CD14-positive monocyte (primary cell): ENCODE data around the gene MYH7. TPM values are rescaled to one million over a fixed set of nuclear protein-coding genes. Genes with fewer than 3 reads are reported as not detected.

Experiments used
- DNase-seq, 3 donors: peaks; one replicate each; pipeline ENCODE4 v3.0.0-alpha.2; 2011 to 2022
- H2AFZ ChIP-seq: 2 replicates; pipeline ENCODE4 v1.6.0; 2012; ENCODE audit warnings: mild to moderate bottlenecking, low read depth, low read length, inconsistent platforms; ENCODE audit not compliant: insufficient read depth, poor library complexity, severe bottlenecking
- H3K27ac ChIP-seq, 2 donors: 1 replicate in 1 of 2; 2 replicates in 1 of 2; pipeline ENCODE4 v1.5.1; 2012 to 2013; ENCODE audit warnings: low read length in 2 of 2, control low read depth in 1 of 2, inconsistent platforms in 1 of 2, low read depth in 1 of 2, mild to moderate bottlenecking in 1 of 2
- H3K27me3 ChIP-seq, 2 donors: one replicate each; pipeline versions ENCODE4 v1.6.0 to v1.6.1; 2011 to 2013; ENCODE audit warnings: low read length in 2 of 2; ENCODE audit not compliant: control insufficient read depth in 2 of 2, insufficient read depth in 2 of 2
- H3K36me3 ChIP-seq, 2 donors: replicated peaks in 1 of 2; 1 replicate in 1 of 2; 2 replicates in 1 of 2; pipeline versions ENCODE4 v1.5.1 to v1.6.1; 2012 to 2013; ENCODE audit warnings: low read length in 2 of 2, control low read depth in 1 of 2, inconsistent platforms in 1 of 2, mild to moderate bottlenecking in 1 of 2; ENCODE audit not compliant: insufficient read depth in 2 of 2, control insufficient read depth in 1 of 2
- H3K4me1 ChIP-seq, 2 donors: 1 replicate in 1 of 2; 2 replicates in 1 of 2; pipeline versions ENCODE4 v1.5.1 to v1.6.1; 2012 to 2013; ENCODE audit warnings: low read length in 2 of 2, control low read depth in 1 of 2, inconsistent platforms in 1 of 2, mild to moderate bottlenecking in 1 of 2, moderate library complexity in 1 of 2; ENCODE audit not compliant: insufficient read depth in 2 of 2, control insufficient read depth in 1 of 2
- H3K4me2 ChIP-seq: replicated peaks from 2 replicates; pipeline ENCODE3; 2012; ENCODE audit warnings: low read length, moderate library complexity, mild to moderate bottlenecking; ENCODE audit not compliant: poor library complexity, severe bottlenecking; ENCODE audit errors: extremely low read depth
- H3K4me3 ChIP-seq, 3 experiments: fragments of 200-600 bp in 1 of 3; sonication (generic) in 1 of 3; replicated peaks in 1 of 3; 1 replicate in 2 of 3; 2 replicates in 1 of 3; pipeline ENCODE4 v1.5.1; 2011 to 2013; ENCODE audit warnings: low read length in 3 of 3, mild to moderate bottlenecking in 3 of 3, control low read depth in 2 of 3, low read depth in 2 of 3, inconsistent platforms in 1 of 3, moderate library complexity in 1 of 3
- H3K79me2 ChIP-seq: 2 replicates; pipeline ENCODE4 v1.6.0; 2012; ENCODE audit warnings: mild to moderate bottlenecking, control low read depth, inconsistent platforms, low read length, moderate library complexity; ENCODE audit not compliant: insufficient read depth
- H3K9ac ChIP-seq: 2 replicates; pipeline ENCODE4 v1.6.0; 2017; ENCODE audit warnings: low read length, mild to moderate bottlenecking; ENCODE audit not compliant: insufficient read depth, poor library complexity, severe bottlenecking
- H3K9me3 ChIP-seq, 2 donors: replicated peaks in 1 of 2; 1 replicate in 1 of 2; 2 replicates in 1 of 2; pipeline versions ENCODE4 v1.5.1 to v1.6.1; 2012 to 2013; ENCODE audit warnings: low read length in 2 of 2, control low read depth in 1 of 2; ENCODE audit not compliant: control insufficient read depth in 1 of 2, insufficient read depth in 1 of 2
- H4K20me1 ChIP-seq: 2 replicates; pipeline ENCODE4 v1.6.0; 2012; ENCODE audit warnings: mild to moderate bottlenecking, low read length, control low read depth, moderate library complexity; ENCODE audit not compliant: insufficient read depth
- H3K27ac Mint-ChIP-seq, 7 donors: one replicate each; pipeline ENCODE4 v1.8.0; 2020; ENCODE audit warnings: mild to moderate bottlenecking in 7 of 7, mixed read lengths in 7 of 7, moderate library complexity in 6 of 7, inconsistent platforms in 2 of 7
- H3K27me3 Mint-ChIP-seq, 3 donors: one replicate each; pipeline ENCODE4 v1.8.0; 2021 to 2022; ENCODE audit warnings: low read depth in 3 of 3, mild to moderate bottlenecking in 3 of 3, mixed read lengths in 3 of 3, moderate library complexity in 3 of 3, inconsistent platforms in 1 of 3
- H3K36me3 Mint-ChIP-seq, 2 donors: one replicate each; pipeline ENCODE4 v1.8.0; 2020; ENCODE audit warnings: mixed read lengths in 2 of 2, inconsistent platforms in 1 of 2, mild to moderate bottlenecking in 1 of 2
- H3K4me1 Mint-ChIP-seq: one replicate; pipeline ENCODE4 v1.8.0; 2020; ENCODE audit warnings: mild to moderate bottlenecking, mixed read lengths
- H3K4me3 Mint-ChIP-seq, 2 donors: one replicate each; pipeline ENCODE4 v1.8.0; 2020; ENCODE audit warnings: mild to moderate bottlenecking in 2 of 2, mixed read lengths in 2 of 2, moderate library complexity in 1 of 2
- H3K9me3 Mint-ChIP-seq, 7 donors: one replicate each; pipeline ENCODE4 v1.8.0; 2020 to 2022; ENCODE audit warnings: mixed read lengths in 7 of 7, mild to moderate bottlenecking in 6 of 7, moderate library complexity in 6 of 7, inconsistent platforms in 2 of 7
- WGBS: methylation state at CpG from one replicate; pipeline ENCODE4 v1.1.5; 2013; ENCODE audit warnings: missing lambda C conversion rate; ENCODE audit not compliant: insufficient coverage; 5-methylcytosine and 5-hydroxymethylcytosine counted together
- intact Hi-C, 2 donors: fragments of 100-400 bp; cut with micrococcal nuclease; formaldehyde crosslinking; loops; one replicate each; pipeline versions ENCODE4 v1.15.0 to v1.15.1; 2023
- polyA plus RNA-seq, 3 donors: library from polyadenylated mRNA; depleted of rRNA in 1 of 3; unstranded in 2 of 3; stranded (reverse) in 1 of 3; fragments of 300-500 nt in 2 of 3; fragments of >200 nt in 1 of 3; fragmentation: Illumina TruSeq in 2 of 3; gene quantifications; 1 replicate in 2 of 3; 2 replicates in 1 of 3; pipeline ENCODE4 v1.2.3, GENCODE V29; 2012 to 2021
- TF ChIP-seq, protein P1 (sequence below): fragments of 200-600 bp; IDR thresholded peaks from one replicate; pipeline ENCODE4 v1.8.0; 2022; ENCODE audit warnings: antibody characterized with exemption, mild to moderate bottlenecking

Gene MYH7
- polyA plus RNA-seq, 3 donors, result not detected

DNA sequence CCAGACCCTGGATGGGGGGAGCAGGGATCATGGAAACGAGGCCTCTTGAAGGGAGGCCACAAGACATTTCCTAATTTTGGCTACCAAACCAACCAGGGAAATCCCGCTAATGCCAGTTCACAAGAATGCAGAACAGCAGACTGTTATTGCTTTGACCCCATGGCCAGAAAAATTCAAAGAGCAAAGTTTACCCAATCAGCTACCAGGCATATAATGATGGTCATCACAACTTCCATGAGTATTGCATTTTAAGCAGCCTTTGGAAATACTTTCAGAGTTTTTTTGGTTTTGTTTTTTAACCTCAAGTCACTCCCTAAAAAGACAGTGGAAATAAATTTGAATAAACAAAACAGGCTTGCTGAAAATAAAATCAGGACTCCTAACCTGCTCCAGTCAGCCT, 63.0 kb downstream of the MYH7 start, which contains the start of gene IL25:
Gene IL25, plus strand, starts transcription at position 301 of the 400 bp plus-strand sequence.
- Histone ChIP-seq H3K4me3 (no peak within 1 kb of the TSS), H3K36me3 (no peaks in the 10 kb centered on the region), H3K9ac (peak within 1 kb of the TSS; percentile 8), H3K27me3 (peaks cover 3 to 6% of the 10 kb centered on the region in 2 donors), H3K4me1 (no peaks in the 10 kb centered on the region), H3K4me2 (no peak within 1 kb of the TSS), H4K20me1 (no peaks in the 10 kb centered on the region), H3K79me2 (no peaks in the 10 kb centered on the region), H3K9me3 (no peaks in the 10 kb centered on the region), H2AFZ (no peak within 1 kb of the TSS), H3K27ac (no peak within 1 kb of the TSS)
- peaks cover 9 to 14% (median 12%) of the 10 kb centered on the region in 3 donors for H3K27me3 Mint-ChIP-seq
- H3K36me3 Mint-ChIP-seq, result no peaks in the 10 kb centered on the region
- TF ChIP-seq, protein P1, sequence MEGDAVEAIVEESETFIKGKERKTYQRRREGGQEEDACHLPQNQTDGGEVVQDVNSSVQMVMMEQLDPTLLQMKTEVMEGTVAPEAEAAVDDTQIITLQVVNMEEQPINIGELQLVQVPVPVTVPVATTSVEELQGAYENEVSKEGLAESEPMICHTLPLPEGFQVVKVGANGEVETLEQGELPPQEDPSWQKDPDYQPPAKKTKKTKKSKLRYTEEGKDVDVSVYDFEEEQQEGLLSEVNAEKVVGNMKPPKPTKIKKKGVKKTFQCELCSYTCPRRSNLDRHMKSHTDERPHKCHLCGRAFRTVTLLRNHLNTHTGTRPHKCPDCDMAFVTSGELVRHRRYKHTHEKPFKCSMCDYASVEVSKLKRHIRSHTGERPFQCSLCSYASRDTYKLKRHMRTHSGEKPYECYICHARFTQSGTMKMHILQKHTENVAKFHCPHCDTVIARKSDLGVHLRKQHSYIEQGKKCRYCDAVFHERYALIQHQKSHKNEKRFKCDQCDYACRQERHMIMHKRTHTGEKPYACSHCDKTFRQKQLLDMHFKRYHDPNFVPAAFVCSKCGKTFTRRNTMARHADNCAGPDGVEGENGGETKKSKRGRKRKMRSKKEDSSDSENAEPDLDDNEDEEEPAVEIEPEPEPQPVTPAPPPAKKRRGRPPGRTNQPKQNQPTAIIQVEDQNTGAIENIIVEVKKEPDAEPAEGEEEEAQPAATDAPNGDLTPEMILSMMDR, result no peak
- no peak within 1 kb of the TSS for H3K4me3 Mint-ChIP-seq
- WGBS, result 100% methylated on average over 1 of the region's 2 CpGs
- H3K9me3 Mint-ChIP-seq, result peaks cover 0 to 3% (median 0%) of the 10 kb centered on the region in 7 donors
- no peak for DNase-seq
- H3K27ac Mint-ChIP-seq, result peak within 1 kb of the TSS in 1 of 7 donors; percentile 55
- intact Hi-C loops, result no loop called here
- H3K4me1 Mint-ChIP-seq, result no peaks in the 10 kb centered on the region

DNA sequence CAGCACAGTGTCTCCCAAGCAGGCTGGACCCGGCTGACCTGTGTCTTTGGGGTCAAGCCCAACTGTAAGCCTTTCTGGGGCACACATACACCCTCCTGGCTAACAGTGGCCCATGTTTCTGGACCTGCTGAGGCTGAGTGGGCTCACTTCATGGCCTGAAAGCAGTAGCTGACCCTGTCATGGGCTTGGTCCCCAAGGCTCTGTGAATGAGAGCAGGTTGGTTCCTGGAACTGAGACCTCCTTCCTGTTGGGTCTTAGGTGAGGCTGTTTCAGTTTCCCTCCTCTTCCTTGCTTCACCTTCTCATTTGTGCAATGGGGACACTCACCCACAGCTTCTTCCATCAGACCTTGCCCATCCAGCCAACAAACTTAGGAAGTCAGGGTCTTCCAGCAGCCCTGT, 63.6 kb downstream of the MYH7 start:
- Histone ChIP-seq H3K4me3 (no peak overlapping the region), H3K9ac (no peak overlapping the region), H2AFZ (no peak overlapping the region), H4K20me1 (no peaks in the 10 kb centered on the region), H3K27me3 (peaks cover 6 to 12% of the 10 kb centered on the region in 2 donors), H3K79me2 (no peaks in the 10 kb centered on the region), H3K27ac (no peak overlapping the region), H3K4me2 (no peak overlapping the region), H3K9me3 (no peaks in the 10 kb centered on the region), H3K36me3 (no peaks in the 10 kb centered on the region), H3K4me1 (no peaks in the 10 kb centered on the region)
- H3K27me3 Mint-ChIP-seq, result peaks cover 16 to 21% (median 18%) of the 10 kb centered on the region in 3 donors
- 80% methylated on average over 1 of the region's 1 CpG for WGBS
- DNase-seq, result no peak
- no peaks in the 10 kb centered on the region for H3K4me1 Mint-ChIP-seq
- no peaks in the 10 kb centered on the region for H3K36me3 Mint-ChIP-seq
- no peak overlapping the region for H3K4me3 Mint-ChIP-seq
- TF ChIP-seq, protein P1, result no peak
- H3K9me3 Mint-ChIP-seq, result peaks cover 0 to 3% (median 0%) of the 10 kb centered on the region in 7 donors
- H3K27ac Mint-ChIP-seq, result no peak overlapping the region
- intact Hi-C loops, result no loop called here
